K562 (cell line): Measurements from ENCODE around the gene TAF8. TPM values are rescaled to one million over a fixed set of nuclear protein-coding genes. Genes with fewer than 3 reads are reported as not detected.

Experiments used
- FOXA3 ChIP-seq, 2 experiments: fragments of 450-650 bp in 1 of 2; sonication (generic) in 1 of 2; formaldehyde crosslinking; IDR thresholded peaks in 1 of 2; conservative IDR thresholded peaks in 1 of 2; 2 replicates each; pipeline versions ENCODE4 v1.4.0 to v1.8.0; 2020 to 2022; ENCODE audit warnings: mild to moderate bottlenecking in 2 of 2, missing genetic modification reagents in 1 of 2
- FOXP1 ChIP-seq: sonication (generic); formaldehyde crosslinking; IDR thresholded peaks from 2 replicates; pipeline ENCODE4 v1.8.0; 2022; ENCODE audit warnings: mild to moderate bottlenecking, missing genetic modification reagents
- L3MBTL2 ChIP-seq: fragments of 450-650 bp; IDR thresholded peaks from 2 replicates; pipeline ENCODE4 v1.6.1; 2016; ENCODE audit warnings: mild to moderate bottlenecking, moderate library complexity
- PHTF2 ChIP-seq: fragments of 250-450 bp; sonication (Bioruptor Pico); IDR thresholded peaks from 2 replicates; pipeline ENCODE4 v1.5.0; 2021; ENCODE audit warnings: mild to moderate bottlenecking
- SAP30 ChIP-seq: fragments of 200-600 bp; sonication (generic); IDR thresholded peaks from 2 replicates; pipeline ENCODE4 v1.6.1; 2012; ENCODE audit warnings: borderline replicate concordance, low read depth, mild to moderate bottlenecking, moderate library complexity, low read length, control low read depth, inconsistent platforms; ENCODE audit not compliant: insufficient read depth, poor library complexity, severe bottlenecking
- SIN3A ChIP-seq, 2 experiments: fragments of 150-350 bp in 1 of 2; IDR thresholded peaks; 2 replicates each; pipeline ENCODE4 v1.6.1; 2011 to 2016; ENCODE audit warnings: borderline replicate concordance in 2 of 2, low read depth in 2 of 2, low read length in 2 of 2, mild to moderate bottlenecking in 2 of 2, moderate library complexity in 2 of 2; ENCODE audit not compliant: control insufficient read depth in 1 of 2
- SIRT6 ChIP-seq: IDR thresholded peaks from one replicate; pipeline ENCODE4 v1.6.1; 2012; ENCODE audit warnings: low read depth, mild to moderate bottlenecking, control low read depth, inconsistent platforms, low read length, moderate library complexity
- TEAD4 ChIP-seq, 2 experiments: sonication (generic) in 1 of 2; formaldehyde crosslinking in 1 of 2; IDR thresholded peaks; 2 replicates each; pipeline versions ENCODE4 v1.6.1 to v1.8.0; 2012 to 2022; ENCODE audit warnings: borderline replicate concordance in 1 of 2, inconsistent platforms in 1 of 2, low read length in 1 of 2, mild to moderate bottlenecking in 1 of 2, missing genetic modification reagents in 1 of 2
- polyA plus RNA-seq, 8 experiments: library from polyadenylated mRNA; depleted of rRNA in 4 of 8; stranded (reverse) in 5 of 8; unstranded in 3 of 8; fragments of >200 nt; fragmentation: Nextera tagmentation in 2 of 8; fragmentation: Illumina TruSeq in 1 of 8; extraction: Ambion mirVana in 2 of 8; extraction: Trizol in 1 of 8; gene quantifications; 2 replicates each; pipeline versions ENCODE4 v1.2.1 to v1.2.3, GENCODE V29; 2011 to 2014; ENCODE audit warnings: inconsistent platforms in 1 of 8, missing spikeins in 1 of 8
- total RNA-seq, 7 experiments: library from RNA; depleted of rRNA in 6 of 7; stranded (reverse); fragments of >200 nt in 6 of 7; fragmentation: Illumina TruSeq in 2 of 7; extraction: Trizol in 2 of 7; gene quantifications; 2 replicates each; pipeline versions ENCODE4 v1.2.1 to v1.2.3, GENCODE V29; 2011 to 2021; ENCODE audit warnings: low replicate concordance in 1 of 7
- TF ChIP-seq, protein P1 (sequence below): fragments of 450-650 bp; IDR thresholded peaks from 2 replicates; pipeline ENCODE4 v1.6.1; 2017; ENCODE audit warnings: antibody characterized with exemption, mild to moderate bottlenecking
- TF ChIP-seq, protein P2 (sequence below): sonication (generic); formaldehyde crosslinking; IDR thresholded peaks from 2 replicates; pipeline ENCODE4 v1.9.0; 2022; ENCODE audit warnings: mild to moderate bottlenecking, missing genetic modification reagents
- TF ChIP-seq, protein P3 (sequence below): fragments of 450-650 bp; IDR thresholded peaks from 2 replicates; pipeline ENCODE4 v1.6.1; 2016
- TF ChIP-seq, protein P4 (sequence below): fragments of 450-650 bp; IDR thresholded peaks from 2 replicates; pipeline ENCODE4 v1.6.1; 2016; ENCODE audit warnings: missing biosample characterization, missing genetic modification characterization
- TF ChIP-seq, protein P5 (sequence below): fragments of 450-650 bp; formaldehyde crosslinking; IDR thresholded peaks from 2 replicates; pipeline ENCODE4 v1.4.0; 2020; ENCODE audit warnings: mild to moderate bottlenecking
- TF ChIP-seq, protein P6 (sequence below): fragments of 250-450 bp; sonication (Bioruptor Pico); IDR thresholded peaks from 2 replicates; pipeline ENCODE4 v1.9.0; 2021; ENCODE audit warnings: mild to moderate bottlenecking, inconsistent platforms

The TAF8 gene
- total and polyA plus RNA-seq, 9 of the 15 experiments (the other 6 are each of a cell fraction or from before 2014, with no cell fraction given), result 29.4 to 84.0 (median 52.6) TPM

DNA sequence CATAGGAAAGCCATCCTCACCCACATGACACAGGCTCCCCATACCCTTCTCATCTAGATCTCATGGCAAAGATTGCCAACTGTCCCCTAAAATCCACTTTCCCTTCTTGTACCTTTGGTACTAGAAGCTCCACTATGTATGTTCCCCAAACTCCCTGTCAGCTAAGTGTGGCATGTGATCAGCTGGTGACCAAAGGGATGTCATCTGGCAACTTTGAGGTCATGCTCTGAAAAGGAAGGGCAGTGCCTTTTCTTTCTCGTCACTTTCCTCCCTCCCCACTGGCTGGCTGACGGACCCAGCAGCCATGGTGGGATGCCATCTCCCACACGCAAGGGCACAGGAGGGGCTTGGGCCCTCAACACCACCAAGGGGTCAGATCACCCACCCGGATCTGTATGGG is 23.8 kb upstream of the TAF8 start (continued):
- TF ChIP-seq, protein P1, sequence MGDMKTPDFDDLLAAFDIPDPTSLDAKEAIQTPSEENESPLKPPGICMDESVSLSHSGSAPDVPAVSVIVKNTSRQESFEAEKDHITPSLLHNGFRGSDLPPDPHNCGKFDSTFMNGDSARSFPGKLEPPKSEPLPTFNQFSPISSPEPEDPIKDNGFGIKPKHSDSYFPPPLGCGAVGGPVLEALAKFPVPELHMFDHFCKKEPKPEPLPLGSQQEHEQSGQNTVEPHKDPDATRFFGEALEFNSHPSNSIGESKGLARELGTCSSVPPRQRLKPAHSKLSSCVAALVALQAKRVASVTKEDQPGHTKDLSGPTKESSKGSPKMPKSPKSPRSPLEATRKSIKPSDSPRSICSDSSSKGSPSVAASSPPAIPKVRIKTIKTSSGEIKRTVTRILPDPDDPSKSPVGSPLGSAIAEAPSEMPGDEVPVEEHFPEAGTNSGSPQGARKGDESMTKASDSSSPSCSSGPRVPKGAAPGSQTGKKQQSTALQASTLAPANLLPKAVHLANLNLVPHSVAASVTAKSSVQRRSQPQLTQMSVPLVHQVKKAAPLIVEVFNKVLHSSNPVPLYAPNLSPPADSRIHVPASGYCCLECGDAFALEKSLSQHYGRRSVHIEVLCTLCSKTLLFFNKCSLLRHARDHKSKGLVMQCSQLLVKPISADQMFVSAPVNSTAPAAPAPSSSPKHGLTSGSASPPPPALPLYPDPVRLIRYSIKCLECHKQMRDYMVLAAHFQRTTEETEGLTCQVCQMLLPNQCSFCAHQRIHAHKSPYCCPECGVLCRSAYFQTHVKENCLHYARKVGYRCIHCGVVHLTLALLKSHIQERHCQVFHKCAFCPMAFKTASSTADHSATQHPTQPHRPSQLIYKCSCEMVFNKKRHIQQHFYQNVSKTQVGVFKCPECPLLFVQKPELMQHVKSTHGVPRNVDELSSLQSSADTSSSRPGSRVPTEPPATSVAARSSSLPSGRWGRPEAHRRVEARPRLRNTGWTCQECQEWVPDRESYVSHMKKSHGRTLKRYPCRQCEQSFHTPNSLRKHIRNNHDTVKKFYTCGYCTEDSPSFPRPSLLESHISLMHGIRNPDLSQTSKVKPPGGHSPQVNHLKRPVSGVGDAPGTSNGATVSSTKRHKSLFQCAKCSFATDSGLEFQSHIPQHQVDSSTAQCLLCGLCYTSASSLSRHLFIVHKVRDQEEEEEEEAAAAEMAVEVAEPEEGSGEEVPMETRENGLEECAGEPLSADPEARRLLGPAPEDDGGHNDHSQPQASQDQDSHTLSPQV, result peak; percentile 71
- no peak for TF ChIP-seq TEAD4 (IDR thresholded peaks at IDR 0.05; ENCODE audit: low read length)
- TF ChIP-seq TEAD4 (CRISPR knock-in tag; IDR thresholded peaks at IDR 0.05; ENCODE audit: borderline replicate concordance), result 0 out of 2 replicates have a peak, but pooled peaks have one; percentile 56
- TF ChIP-seq, protein P2, sequence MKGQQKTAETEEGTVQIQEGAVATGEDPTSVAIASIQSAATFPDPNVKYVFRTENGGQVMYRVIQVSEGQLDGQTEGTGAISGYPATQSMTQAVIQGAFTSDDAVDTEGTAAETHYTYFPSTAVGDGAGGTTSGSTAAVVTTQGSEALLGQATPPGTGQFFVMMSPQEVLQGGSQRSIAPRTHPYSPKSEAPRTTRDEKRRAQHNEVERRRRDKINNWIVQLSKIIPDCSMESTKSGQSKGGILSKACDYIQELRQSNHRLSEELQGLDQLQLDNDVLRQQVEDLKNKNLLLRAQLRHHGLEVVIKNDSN (CRISPR knock-in tag), result peak; percentile 58; the same call in 1 of the 2 replicates
- TF ChIP-seq, protein P3, sequence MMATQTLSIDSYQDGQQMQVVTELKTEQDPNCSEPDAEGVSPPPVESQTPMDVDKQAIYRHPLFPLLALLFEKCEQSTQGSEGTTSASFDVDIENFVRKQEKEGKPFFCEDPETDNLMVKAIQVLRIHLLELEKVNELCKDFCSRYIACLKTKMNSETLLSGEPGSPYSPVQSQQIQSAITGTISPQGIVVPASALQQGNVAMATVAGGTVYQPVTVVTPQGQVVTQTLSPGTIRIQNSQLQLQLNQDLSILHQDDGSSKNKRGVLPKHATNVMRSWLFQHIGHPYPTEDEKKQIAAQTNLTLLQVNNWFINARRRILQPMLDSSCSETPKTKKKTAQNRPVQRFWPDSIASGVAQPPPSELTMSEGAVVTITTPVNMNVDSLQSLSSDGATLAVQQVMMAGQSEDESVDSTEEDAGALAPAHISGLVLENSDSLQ, result no peak
- peak; percentile 18; the same call in 1 of the 2 replicates for TF ChIP-seq L3MBTL2
- TF ChIP-seq, protein P4, sequence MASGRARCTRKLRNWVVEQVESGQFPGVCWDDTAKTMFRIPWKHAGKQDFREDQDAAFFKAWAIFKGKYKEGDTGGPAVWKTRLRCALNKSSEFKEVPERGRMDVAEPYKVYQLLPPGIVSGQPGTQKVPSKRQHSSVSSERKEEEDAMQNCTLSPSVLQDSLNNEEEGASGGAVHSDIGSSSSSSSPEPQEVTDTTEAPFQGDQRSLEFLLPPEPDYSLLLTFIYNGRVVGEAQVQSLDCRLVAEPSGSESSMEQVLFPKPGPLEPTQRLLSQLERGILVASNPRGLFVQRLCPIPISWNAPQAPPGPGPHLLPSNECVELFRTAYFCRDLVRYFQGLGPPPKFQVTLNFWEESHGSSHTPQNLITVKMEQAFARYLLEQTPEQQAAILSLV (tag), result 0 out of 2 replicates have a peak, but pooled peaks have one; percentile 24
- no peak for TF ChIP-seq SIRT6
- 0 out of 4 replicates have a peak, but pooled peaks of 1 of the 2 experiments have one; percentile 34 for TF ChIP-seq FOXA3 (CRISPR knock-in tag; conservative IDR thresholded peaks at IDR 0.05 in 1 of 2, IDR thresholded peaks at IDR 0.05 in 1 of 2)
- TF ChIP-seq SIN3A (IDR thresholded peaks at IDR 0.05; ENCODE audit: borderline replicate concordance in 2 of 2, control insufficient read depth in 1 of 2, low read depth in 2 of 2, low read length in 2 of 2), result no peak
- TF ChIP-seq SAP30, result no peak
- peak; percentile 47; the same call in 1 of the 2 replicates for TF ChIP-seq PHTF2 (CRISPR knock-in tag)
- no peak for TF ChIP-seq FOXP1 (CRISPR knock-in tag)
- TF ChIP-seq, protein P5, sequence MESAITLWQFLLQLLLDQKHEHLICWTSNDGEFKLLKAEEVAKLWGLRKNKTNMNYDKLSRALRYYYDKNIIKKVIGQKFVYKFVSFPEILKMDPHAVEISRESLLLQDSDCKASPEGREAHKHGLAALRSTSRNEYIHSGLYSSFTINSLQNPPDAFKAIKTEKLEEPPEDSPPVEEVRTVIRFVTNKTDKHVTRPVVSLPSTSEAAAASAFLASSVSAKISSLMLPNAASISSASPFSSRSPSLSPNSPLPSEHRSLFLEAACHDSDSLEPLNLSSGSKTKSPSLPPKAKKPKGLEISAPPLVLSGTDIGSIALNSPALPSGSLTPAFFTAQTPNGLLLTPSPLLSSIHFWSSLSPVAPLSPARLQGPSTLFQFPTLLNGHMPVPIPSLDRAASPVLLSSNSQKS (CRISPR knock-in tag), result no peak
- TF ChIP-seq, protein P6, sequence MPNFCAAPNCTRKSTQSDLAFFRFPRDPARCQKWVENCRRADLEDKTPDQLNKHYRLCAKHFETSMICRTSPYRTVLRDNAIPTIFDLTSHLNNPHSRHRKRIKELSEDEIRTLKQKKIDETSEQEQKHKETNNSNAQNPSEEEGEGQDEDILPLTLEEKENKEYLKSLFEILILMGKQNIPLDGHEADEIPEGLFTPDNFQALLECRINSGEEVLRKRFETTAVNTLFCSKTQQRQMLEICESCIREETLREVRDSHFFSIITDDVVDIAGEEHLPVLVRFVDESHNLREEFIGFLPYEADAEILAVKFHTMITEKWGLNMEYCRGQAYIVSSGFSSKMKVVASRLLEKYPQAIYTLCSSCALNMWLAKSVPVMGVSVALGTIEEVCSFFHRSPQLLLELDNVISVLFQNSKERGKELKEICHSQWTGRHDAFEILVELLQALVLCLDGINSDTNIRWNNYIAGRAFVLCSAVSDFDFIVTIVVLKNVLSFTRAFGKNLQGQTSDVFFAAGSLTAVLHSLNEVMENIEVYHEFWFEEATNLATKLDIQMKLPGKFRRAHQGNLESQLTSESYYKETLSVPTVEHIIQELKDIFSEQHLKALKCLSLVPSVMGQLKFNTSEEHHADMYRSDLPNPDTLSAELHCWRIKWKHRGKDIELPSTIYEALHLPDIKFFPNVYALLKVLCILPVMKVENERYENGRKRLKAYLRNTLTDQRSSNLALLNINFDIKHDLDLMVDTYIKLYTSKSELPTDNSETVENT (CRISPR knock-in tag), result no peak
